H9 (cell line): Measurements from ENCODE around the gene ADAP2. TPM values are rescaled to one million over a fixed set of nuclear protein-coding genes. Genes with fewer than 3 reads are reported as not detected.

Experiments
- DNase-seq: peaks from one replicate; pipeline ENCODE4 v3.0.0-alpha.2; 2017
- H2AFZ ChIP-seq: one replicate; pipeline ENCODE4 v1.6.1; 2013; ENCODE audit warnings: mild to moderate bottlenecking, low read length, control low read depth, moderate library complexity
- H2AK5ac ChIP-seq: 2 replicates; pipeline ENCODE4 v1.6.1; 2013; ENCODE audit warnings: low read length, control low read depth, mixed read lengths; ENCODE audit not compliant: insufficient read length
- H2BK120ac ChIP-seq: one replicate; pipeline ENCODE4 v1.6.1; 2013; ENCODE audit warnings: low read depth, mild to moderate bottlenecking, low read length, control low read depth, inconsistent platforms; ENCODE audit not compliant: poor library complexity, severe bottlenecking
- H2BK12ac ChIP-seq: 2 replicates; pipeline ENCODE4 v1.6.1; 2013; ENCODE audit warnings: low read length, control low read depth, mixed read lengths, low read depth; ENCODE audit not compliant: insufficient read length
- H2BK15ac ChIP-seq: 2 replicates; pipeline ENCODE4 v1.6.1; 2013; ENCODE audit warnings: low read depth, low read length, control low read depth
- H2BK20ac ChIP-seq: one replicate; pipeline ENCODE4 v1.6.1; 2013; ENCODE audit warnings: low read depth, mild to moderate bottlenecking, low read length, control low read depth, inconsistent platforms; ENCODE audit not compliant: poor library complexity, severe bottlenecking
- H2BK5ac ChIP-seq: 2 replicates; pipeline ENCODE4 v1.6.1; 2013; ENCODE audit warnings: low read length, control low read depth, mixed read lengths; ENCODE audit not compliant: insufficient read length
- H3K14ac ChIP-seq: 2 replicates; pipeline ENCODE4 v1.6.1; 2013; ENCODE audit warnings: low read length, control low read depth; ENCODE audit not compliant: insufficient read depth
- H3K18ac ChIP-seq: 2 replicates; pipeline ENCODE4 v1.6.1; 2013; ENCODE audit warnings: low read depth, mild to moderate bottlenecking, mixed read lengths, low read length, control low read depth; ENCODE audit not compliant: insufficient read length
- H3K23ac ChIP-seq: 2 replicates; pipeline ENCODE4 v1.6.1; 2013; ENCODE audit warnings: low read length, control low read depth, mixed read lengths, low read depth; ENCODE audit not compliant: insufficient read length
- H3K23me2 ChIP-seq: 2 replicates; pipeline ENCODE4 v1.6.1; 2013; ENCODE audit warnings: low read depth, mild to moderate bottlenecking, mixed read lengths, low read length, control low read depth; ENCODE audit not compliant: insufficient read length, poor library complexity, severe bottlenecking
- H3K27ac ChIP-seq: 2 replicates; pipeline ENCODE4 v1.5.1; 2013; ENCODE audit warnings: low read length, control low read depth, mixed read lengths, low read depth; ENCODE audit not compliant: insufficient read length
- H3K27me3 ChIP-seq: 2 replicates; pipeline ENCODE4 v1.6.1; 2013; ENCODE audit warnings: low read length, control low read depth, inconsistent platforms; ENCODE audit not compliant: insufficient read depth
- H3K4ac ChIP-seq: 2 replicates; pipeline ENCODE4 v1.6.1; 2013; ENCODE audit warnings: low read depth, mild to moderate bottlenecking, control low read depth, inconsistent platforms, low read length, moderate library complexity
- H3K4me1 ChIP-seq: 2 replicates; pipeline ENCODE4 v1.6.1; 2013; ENCODE audit warnings: low read length, control low read depth, inconsistent platforms; ENCODE audit not compliant: insufficient read depth
- H3K4me2 ChIP-seq: 2 replicates; pipeline ENCODE4 v1.6.1; 2013; ENCODE audit warnings: low read length, control low read depth, mixed read lengths; ENCODE audit not compliant: insufficient read length, insufficient read depth
- H3K56ac ChIP-seq: 2 replicates; pipeline ENCODE4 v1.6.1; 2013; ENCODE audit warnings: low read depth, mild to moderate bottlenecking, mixed read lengths, low read length, control low read depth; ENCODE audit not compliant: insufficient read length
- H3K79me1 ChIP-seq: 2 replicates; pipeline ENCODE4 v1.6.1; 2013; ENCODE audit warnings: low read depth, mild to moderate bottlenecking, moderate library complexity, low read length, control low read depth, inconsistent platforms; ENCODE audit not compliant: insufficient read depth, poor library complexity, severe bottlenecking
- H3K79me2 ChIP-seq: 2 replicates; pipeline ENCODE4 v1.6.1; 2013; ENCODE audit warnings: low read length, control low read depth, inconsistent platforms; ENCODE audit not compliant: insufficient read depth
- H3K9ac ChIP-seq: 2 replicates; pipeline ENCODE4 v1.6.1; 2013; ENCODE audit warnings: low read length, control low read depth, mixed read lengths; ENCODE audit not compliant: insufficient read length; ENCODE audit errors: extremely low read depth
- H3K9me3 ChIP-seq: one replicate; pipeline ENCODE4 v1.6.1; 2013; ENCODE audit warnings: low read depth, low read length, inconsistent platforms; ENCODE audit not compliant: control insufficient read depth
- H3T11ph ChIP-seq: one replicate; pipeline ENCODE4 v1.6.1; 2013; ENCODE audit warnings: mild to moderate bottlenecking, low read length, control low read depth, inconsistent platforms
- H4K20me1 ChIP-seq: one replicate; pipeline ENCODE4 v1.6.1; 2013; ENCODE audit not compliant: control insufficient read depth, insufficient read length, insufficient read depth
- H4K5ac ChIP-seq: 2 replicates; pipeline ENCODE4 v1.6.1; 2013; ENCODE audit warnings: low read depth, mild to moderate bottlenecking, mixed read lengths, low read length, control low read depth; ENCODE audit not compliant: insufficient read length
- H4K8ac ChIP-seq: replicated peaks from 2 replicates; pipeline ENCODE4 v1.6.1; 2013; ENCODE audit warnings: low read length, control low read depth, mixed read lengths, low read depth; ENCODE audit not compliant: insufficient read length
- H4K91ac ChIP-seq: 2 replicates; pipeline ENCODE4 v1.6.1; 2013; ENCODE audit warnings: low read depth, mild to moderate bottlenecking, moderate library complexity, mixed read lengths, low read length, control low read depth; ENCODE audit not compliant: insufficient read length
- H3K27ac Mint-ChIP-seq, 3 experiments: 2 replicates in 2 of 3; 3 replicates in 1 of 3; pipeline ENCODE4 v1.8.0; 2020 to 2021; ENCODE audit warnings: mixed read lengths in 3 of 3, mild to moderate bottlenecking in 1 of 3, moderate library complexity in 1 of 3
- H3K27me3 Mint-ChIP-seq: 2 replicates; pipeline ENCODE4 v1.8.0; 2021; ENCODE audit warnings: low read depth, mild to moderate bottlenecking, moderate library complexity, mixed read lengths
- H3K36me3 Mint-ChIP-seq, 3 experiments: 2 replicates in 2 of 3; 3 replicates in 1 of 3; pipeline ENCODE4 v1.8.0; 2020 to 2021; ENCODE audit warnings: low read depth in 3 of 3, mixed read lengths in 3 of 3; ENCODE audit not compliant: insufficient read depth in 1 of 3
- H3K4me1 Mint-ChIP-seq, 2 experiments: 2 replicates each; pipeline ENCODE4 v1.8.0; 2020; ENCODE audit warnings: mixed read lengths in 2 of 2
- H3K4me3 Mint-ChIP-seq, 2 experiments: 2 replicates in 1 of 2; 3 replicates in 1 of 2; pipeline ENCODE4 v1.8.0; 2020 to 2021; ENCODE audit warnings: mild to moderate bottlenecking in 2 of 2, mixed read lengths in 2 of 2, moderate library complexity in 1 of 2
- H3K9me3 Mint-ChIP-seq, 2 experiments: 2 replicates in 1 of 2; 3 replicates in 1 of 2; pipeline ENCODE4 v1.8.0; 2020; ENCODE audit warnings: mild to moderate bottlenecking in 2 of 2, mixed read lengths in 2 of 2, moderate library complexity in 1 of 2
- whole genome bisulfite sequencing: extraction: QIAGEN DNeasy Blood & Tissue Kit; methylation state at CpG from one replicate; pipeline ENCODE4 v1.1.7; 2013; ENCODE audit warnings: missing lambda C conversion rate, low lambda C conversion rate, mixed read lengths; ENCODE audit not compliant: insufficient read length; ENCODE audit errors: extremely low coverage; 5-methylcytosine and 5-hydroxymethylcytosine counted together
- total RNA-seq: library from RNA; stranded (reverse); gene quantifications from 2 replicates; pipeline ENCODE4 v1.2.1, GENCODE V29; 2021
- TF ChIP-seq, protein P1 (sequence below): fragments of 200-600 bp; sonication (generic); conservative IDR thresholded peaks from 3 replicates; pipeline ENCODE4 v1.8.0; 2021; ENCODE audit warnings: antibody characterized with exemption, mild to moderate bottlenecking

ADAP2 gene
- total RNA-seq, 1 experiment from 2014 or later: 1.2 TPM

DNA sequence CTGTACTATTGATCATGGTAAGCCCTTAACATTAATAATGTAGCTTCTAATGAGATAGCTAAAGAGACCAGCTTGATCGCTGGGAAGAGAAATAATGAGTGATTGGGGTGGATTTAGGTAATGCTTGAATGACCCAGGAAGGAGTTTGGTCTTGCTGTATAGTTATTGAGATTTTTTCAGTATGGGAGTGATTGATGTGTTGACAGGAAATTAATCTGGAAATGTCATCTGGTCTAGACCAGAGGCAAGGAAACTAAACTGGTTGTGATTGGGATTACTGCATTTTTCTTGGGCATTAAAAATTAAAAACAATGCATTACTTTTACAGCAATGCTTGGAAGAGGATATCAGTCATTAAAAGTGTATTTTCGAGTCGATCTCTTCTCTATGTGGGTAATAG is 27.5 kb upstream of the ADAP2 start:
- no peak overlapping the region for H3K4ac ChIP-seq
- no peaks in the 10 kb centered on the region for H3K23me2 ChIP-seq
- H4K8ac ChIP-seq: no peak overlapping the region
- H3K79me1 ChIP-seq: no peaks in the 10 kb centered on the region
- TF ChIP-seq, protein P1, sequence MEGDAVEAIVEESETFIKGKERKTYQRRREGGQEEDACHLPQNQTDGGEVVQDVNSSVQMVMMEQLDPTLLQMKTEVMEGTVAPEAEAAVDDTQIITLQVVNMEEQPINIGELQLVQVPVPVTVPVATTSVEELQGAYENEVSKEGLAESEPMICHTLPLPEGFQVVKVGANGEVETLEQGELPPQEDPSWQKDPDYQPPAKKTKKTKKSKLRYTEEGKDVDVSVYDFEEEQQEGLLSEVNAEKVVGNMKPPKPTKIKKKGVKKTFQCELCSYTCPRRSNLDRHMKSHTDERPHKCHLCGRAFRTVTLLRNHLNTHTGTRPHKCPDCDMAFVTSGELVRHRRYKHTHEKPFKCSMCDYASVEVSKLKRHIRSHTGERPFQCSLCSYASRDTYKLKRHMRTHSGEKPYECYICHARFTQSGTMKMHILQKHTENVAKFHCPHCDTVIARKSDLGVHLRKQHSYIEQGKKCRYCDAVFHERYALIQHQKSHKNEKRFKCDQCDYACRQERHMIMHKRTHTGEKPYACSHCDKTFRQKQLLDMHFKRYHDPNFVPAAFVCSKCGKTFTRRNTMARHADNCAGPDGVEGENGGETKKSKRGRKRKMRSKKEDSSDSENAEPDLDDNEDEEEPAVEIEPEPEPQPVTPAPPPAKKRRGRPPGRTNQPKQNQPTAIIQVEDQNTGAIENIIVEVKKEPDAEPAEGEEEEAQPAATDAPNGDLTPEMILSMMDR: no peak
- no peak overlapping the region for H2BK15ac ChIP-seq
- H3K4me2 ChIP-seq: no peak overlapping the region
- H3K27ac ChIP-seq: no peak overlapping the region
- H4K20me1 ChIP-seq: no peaks in the 10 kb centered on the region
- H3K56ac ChIP-seq: no peak overlapping the region
- no peak overlapping the region for H3K14ac ChIP-seq
- no peaks in the 10 kb centered on the region for H3K4me1 ChIP-seq
- DNase-seq: no peak
- no peaks in the 10 kb centered on the region for H3K9me3 Mint-ChIP-seq
- H4K91ac ChIP-seq: no peak overlapping the region
- no peak overlapping the region for H3T11ph ChIP-seq
- no peaks in the 10 kb centered on the region for H3K79me2 ChIP-seq
- peaks cover 0 to 48% (median 40%) of the 10 kb centered on the region in 3 experiments; a peak in 6 of 7 replicates for H3K36me3 Mint-ChIP-seq
- H2BK120ac ChIP-seq: no peak overlapping the region
- no peak overlapping the region for H3K4me3 Mint-ChIP-seq
- H3K4me1 Mint-ChIP-seq: no peaks in the 10 kb centered on the region
- peak overlapping the region in 1 of 3 experiments; percentile 19; a peak in 1 of 7 replicates for H3K27ac Mint-ChIP-seq
- H2BK12ac ChIP-seq: no peak overlapping the region
- H2BK20ac ChIP-seq: no peak overlapping the region
- no peaks in the 10 kb centered on the region for H3K27me3 Mint-ChIP-seq
- no peak overlapping the region for H2BK5ac ChIP-seq
- no peaks in the 10 kb centered on the region for H3K27me3 ChIP-seq
- no peak overlapping the region for H3K18ac ChIP-seq
- no CpG with 5 or more reads among the region's 3 CpGs for WGBS
- H3K9me3 ChIP-seq: no peaks in the 10 kb centered on the region
- H2AK5ac ChIP-seq: no peak overlapping the region
- no peak overlapping the region for H4K5ac ChIP-seq
- H2AFZ ChIP-seq: no peak overlapping the region
- H3K23ac ChIP-seq: no peak overlapping the region
- no peak overlapping the region for H3K9ac ChIP-seq
